Keratinocyte (primary cell): ENCODE results near the gene IFT172. TPM values are rescaled to one million over a fixed set of nuclear protein-coding genes. Genes with fewer than 3 reads are reported as not detected.
"Not testable (repeated sequence)": the region's sequence is repeated elsewhere in the genome, so short reads cannot be mapped to it uniquely, and the experiment has no call there.

Source experiments
- DNase-seq: peaks from one replicate; pipeline ENCODE4 v3.0.0-alpha.2; 2011; ENCODE audit warnings: low read depth, missing footprints, low spot score
- FAIRE-seq: peaks from 2 replicates; lab custom pipeline; 2011; peaks lifted over from hg19 to GRCh38; lab: Jason Lieb, UNC
- H2AFZ ChIP-seq: 2 replicates; pipeline ENCODE4 v1.6.0; 2012; ENCODE audit warnings: low read length, control low read depth, inconsistent platforms; ENCODE audit not compliant: control insufficient read depth
- H3K27ac ChIP-seq: 2 replicates; pipeline ENCODE4 v1.5.1; 2011; ENCODE audit warnings: low read length; ENCODE audit not compliant: control insufficient read depth, insufficient read depth
- H3K27me3 ChIP-seq: 3 replicates; pipeline ENCODE4 v1.6.0; 2011; ENCODE audit warnings: low read length; ENCODE audit not compliant: control insufficient read depth, insufficient read depth; ENCODE audit errors: extremely low read depth
- H3K36me3 ChIP-seq, 2 experiments: 2 replicates in 1 of 2; 3 replicates in 1 of 2; pipeline ENCODE4 v1.5.1; 2011; ENCODE audit warnings: low read length in 2 of 2, mild to moderate bottlenecking in 1 of 2; ENCODE audit not compliant: control insufficient read depth in 2 of 2, insufficient read depth in 2 of 2; ENCODE audit errors: extremely low read depth in 1 of 2
- H3K4me1 ChIP-seq: 3 replicates; pipeline ENCODE4 v1.5.1; 2011; ENCODE audit warnings: low read length; ENCODE audit not compliant: control insufficient read depth, insufficient read depth; ENCODE audit errors: extremely low read depth
- H3K4me2 ChIP-seq: 3 replicates; pipeline ENCODE4 v1.6.0; 2011; ENCODE audit warnings: low read depth, low read length; ENCODE audit not compliant: control insufficient read depth, insufficient read depth; ENCODE audit errors: extremely low read depth
- H3K4me3 ChIP-seq, 3 experiments: fragments of 200-600 bp in 1 of 3; sonication (generic) in 1 of 3; 2 replicates in 2 of 3; 3 replicates in 1 of 3; pipeline ENCODE4 v1.5.1; 2011 to 2016; ENCODE audit warnings: low read length in 3 of 3, mild to moderate bottlenecking in 3 of 3, control low read depth in 2 of 3, inconsistent platforms in 1 of 3, low read depth in 1 of 3, mixed read lengths in 1 of 3, mixed run types in 1 of 3, moderate library complexity in 1 of 3; ENCODE audit not compliant: control insufficient read depth in 2 of 3, insufficient read depth in 2 of 3; ENCODE audit errors: extremely low read depth in 1 of 3
- H3K79me2 ChIP-seq: 2 replicates; pipeline ENCODE4 v1.6.0; 2012; ENCODE audit warnings: low read length; ENCODE audit not compliant: control insufficient read depth, insufficient read depth
- H3K9ac ChIP-seq: 3 replicates; pipeline ENCODE4 v1.6.0; 2011; ENCODE audit warnings: low read length; ENCODE audit not compliant: control insufficient read depth, insufficient read depth; ENCODE audit errors: extremely low read depth
- H3K9me1 ChIP-seq: 3 replicates; pipeline ENCODE4 v1.6.0; 2011; ENCODE audit warnings: low read length; ENCODE audit not compliant: control insufficient read depth, insufficient read depth; ENCODE audit errors: extremely low read depth
- H3K9me3 ChIP-seq: 2 replicates; pipeline ENCODE4 v1.5.1; 2012; ENCODE audit warnings: low read depth, low read length; ENCODE audit not compliant: control insufficient read depth
- H4K20me1 ChIP-seq: 3 replicates; pipeline ENCODE4 v1.6.0; 2011; ENCODE audit warnings: low read length; ENCODE audit not compliant: control insufficient read depth, insufficient read depth; ENCODE audit errors: extremely low read depth
- EZH2 ChIP-seq: IDR thresholded peaks from one replicate; pipeline ENCODE4 v1.6.1; 2012; ENCODE audit warnings: inconsistent platforms, mild to moderate bottlenecking, low read length, moderate library complexity
- dilution Hi-C: fragments of 300-500 bp; cut with MboI; formaldehyde crosslinking; loops from one replicate; pipeline ENCODE4 v1.7.0; 2020; ENCODE audit warnings: low sequenced_read_pairs; ENCODE audit not compliant: extremely low pct_ligation_motif_present
- polyA minus RNA-seq, 3 experiments: library from RNA; depleted of rRNA, polyadenylated mRNA; stranded (reverse); fragments of >200 nt; gene quantifications; 1 replicate in 1 of 3; 2 replicates in 1 of 3; 3 replicates in 1 of 3; pipeline ENCODE4 v1.2.3, GENCODE V29; 2011
- polyA plus RNA-seq, 5 experiments: library from polyadenylated mRNA; depleted of rRNA in 3 of 5; stranded (reverse) in 3 of 5; stranded (forward) in 1 of 5; unstranded in 1 of 5; fragments of >200 nt; gene quantifications; 1 replicate in 1 of 5; 2 replicates in 3 of 5; 3 replicates in 1 of 5; pipeline versions ENCODE4 v1.2.1 to v1.2.3, GENCODE V29; 2011 to 2012; ENCODE audit warnings: missing spikeins in 2 of 5, low read depth in 1 of 5, low replicate concordance in 1 of 5
- TF ChIP-seq, protein P1 (sequence below), 3 experiments: IDR thresholded peaks in 1 of 3; conservative IDR thresholded peaks in 1 of 3; optimal IDR thresholded peaks in 1 of 3; 2 replicates in 2 of 3; 3 replicates in 1 of 3; pipeline versions ENCODE3 to v1.5.1; 2011; ENCODE audit warnings: low read length in 3 of 3, mild to moderate bottlenecking in 3 of 3, moderate library complexity in 2 of 3, control low read depth in 1 of 3, inconsistent platforms in 1 of 3; ENCODE audit not compliant: insufficient read depth in 2 of 3; ENCODE audit errors: extremely low read depth in 1 of 3

The IFT172 gene, protein sequence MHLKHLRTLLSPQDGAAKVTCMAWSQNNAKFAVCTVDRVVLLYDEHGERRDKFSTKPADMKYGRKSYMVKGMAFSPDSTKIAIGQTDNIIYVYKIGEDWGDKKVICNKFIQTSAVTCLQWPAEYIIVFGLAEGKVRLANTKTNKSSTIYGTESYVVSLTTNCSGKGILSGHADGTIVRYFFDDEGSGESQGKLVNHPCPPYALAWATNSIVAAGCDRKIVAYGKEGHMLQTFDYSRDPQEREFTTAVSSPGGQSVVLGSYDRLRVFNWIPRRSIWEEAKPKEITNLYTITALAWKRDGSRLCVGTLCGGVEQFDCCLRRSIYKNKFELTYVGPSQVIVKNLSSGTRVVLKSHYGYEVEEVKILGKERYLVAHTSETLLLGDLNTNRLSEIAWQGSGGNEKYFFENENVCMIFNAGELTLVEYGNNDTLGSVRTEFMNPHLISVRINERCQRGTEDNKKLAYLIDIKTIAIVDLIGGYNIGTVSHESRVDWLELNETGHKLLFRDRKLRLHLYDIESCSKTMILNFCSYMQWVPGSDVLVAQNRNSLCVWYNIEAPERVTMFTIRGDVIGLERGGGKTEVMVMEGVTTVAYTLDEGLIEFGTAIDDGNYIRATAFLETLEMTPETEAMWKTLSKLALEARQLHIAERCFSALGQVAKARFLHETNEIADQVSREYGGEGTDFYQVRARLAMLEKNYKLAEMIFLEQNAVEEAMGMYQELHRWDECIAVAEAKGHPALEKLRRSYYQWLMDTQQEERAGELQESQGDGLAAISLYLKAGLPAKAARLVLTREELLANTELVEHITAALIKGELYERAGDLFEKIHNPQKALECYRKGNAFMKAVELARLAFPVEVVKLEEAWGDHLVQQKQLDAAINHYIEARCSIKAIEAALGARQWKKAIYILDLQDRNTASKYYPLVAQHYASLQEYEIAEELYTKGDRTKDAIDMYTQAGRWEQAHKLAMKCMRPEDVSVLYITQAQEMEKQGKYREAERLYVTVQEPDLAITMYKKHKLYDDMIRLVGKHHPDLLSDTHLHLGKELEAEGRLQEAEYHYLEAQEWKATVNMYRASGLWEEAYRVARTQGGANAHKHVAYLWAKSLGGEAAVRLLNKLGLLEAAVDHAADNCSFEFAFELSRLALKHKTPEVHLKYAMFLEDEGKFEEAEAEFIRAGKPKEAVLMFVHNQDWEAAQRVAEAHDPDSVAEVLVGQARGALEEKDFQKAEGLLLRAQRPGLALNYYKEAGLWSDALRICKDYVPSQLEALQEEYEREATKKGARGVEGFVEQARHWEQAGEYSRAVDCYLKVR (N-terminal part only)
- 10.4 to 14.4 TPM (median 12.7 TPM) in 3 replicates for polyA plus RNA-seq
- 6.2 TPM for polyA plus RNA-seq (2011; ENCODE audit: low read depth)
- 10.5 and 10.7 TPM in 2 replicates for polyA plus RNA-seq (2011; cell fraction: cytosol; rRNA removed)
- polyA plus RNA-seq (2011; cell fraction: nucleus; rRNA removed) = 19.9 and 26.7 TPM in 2 replicates
- 6.9 and 11.3 TPM in 2 replicates for polyA plus RNA-seq (2012; ENCODE audit: low replicate concordance)
- 17.2 to 31.3 TPM (median 26.3 TPM) in 3 replicates for polyA minus RNA-seq
- 3.3 TPM for polyA minus RNA-seq (2011; cell fraction: cytosol; rRNA and poly(A)+ RNA removed)
- 6.9 and 14.8 TPM in 2 replicates for polyA minus RNA-seq (2011; cell fraction: nucleus; rRNA and poly(A)+ RNA removed)

DNA sequence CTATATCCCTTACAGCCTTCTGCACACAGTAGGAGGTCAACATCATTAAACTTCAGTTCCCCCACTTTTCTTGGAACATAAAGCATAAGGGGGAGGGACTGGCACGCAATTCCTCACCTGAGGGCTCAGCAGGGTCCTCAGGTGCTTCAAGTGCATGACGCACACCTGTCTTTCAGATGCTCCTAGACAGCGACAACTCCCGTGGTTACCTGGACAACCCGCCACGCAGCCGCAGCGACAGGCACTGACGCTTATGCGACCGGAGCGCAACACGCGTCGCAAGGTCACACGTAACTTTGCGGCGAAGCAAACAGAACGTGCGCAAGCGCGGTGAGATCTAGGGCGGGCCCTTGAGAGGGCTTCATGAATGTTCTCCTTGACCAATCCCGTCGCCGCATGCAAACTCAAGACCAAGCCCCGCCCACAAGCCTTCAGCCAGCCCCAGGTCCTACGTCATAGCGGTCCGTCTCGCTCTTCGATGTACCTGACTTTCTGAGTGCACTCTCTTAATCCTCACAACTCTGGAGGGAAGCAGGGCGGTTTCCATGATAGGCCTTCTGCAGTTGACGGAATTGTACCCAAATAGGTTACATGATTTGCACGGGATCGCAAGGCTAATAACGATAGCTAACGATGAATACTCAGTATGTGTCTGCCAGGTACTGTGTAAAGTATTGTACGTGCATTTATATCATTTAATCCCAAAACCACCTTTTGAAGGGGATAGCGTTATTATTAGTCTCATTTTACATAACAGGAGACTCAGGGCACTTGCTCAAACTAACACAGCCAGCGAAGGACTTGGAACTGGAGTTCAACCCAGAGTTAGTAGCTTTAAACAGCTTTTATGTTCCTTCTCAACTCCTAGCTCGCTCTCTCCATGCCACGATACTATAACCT lies at the start of gene IFT172:
Gene IFT172, minus strand, starts transcription at position 246 of the 900 bp plus-strand sequence. Its CDS starts 90 bp downstream, at position 156.
- Histone ChIP-seq H3K27ac (peak within 1 kb of the TSS; percentile 80), H3K36me3 (peaks cover 0 to under 1% of the 10 kb centered on the region in 2 experiments), H3K79me2 (no peaks in the 10 kb centered on the region), H3K27me3 (no peaks in the 10 kb centered on the region), H3K4me1 (peaks cover 17% of the 10 kb centered on the region), H2AFZ (peak within 1 kb of the TSS; percentile 93), H4K20me1 (no peaks in the 10 kb centered on the region), H3K9me1 (no peaks in the 10 kb centered on the region), H3K4me3 (peak within 1 kb of the TSS; percentile 39 to 90 (median 63)), H3K9me3 (no peaks in the 10 kb centered on the region), H3K9ac (peak within 1 kb of the TSS; percentile 82), H3K4me2 (peak within 1 kb of the TSS; percentile 93)
- FAIRE-seq (peak; percentile 92), DNase-seq (peak; percentile 100)
- dilution Hi-C loops = no loop called here
- no peak for TF ChIP-seq EZH2
- TF ChIP-seq, protein P1, sequence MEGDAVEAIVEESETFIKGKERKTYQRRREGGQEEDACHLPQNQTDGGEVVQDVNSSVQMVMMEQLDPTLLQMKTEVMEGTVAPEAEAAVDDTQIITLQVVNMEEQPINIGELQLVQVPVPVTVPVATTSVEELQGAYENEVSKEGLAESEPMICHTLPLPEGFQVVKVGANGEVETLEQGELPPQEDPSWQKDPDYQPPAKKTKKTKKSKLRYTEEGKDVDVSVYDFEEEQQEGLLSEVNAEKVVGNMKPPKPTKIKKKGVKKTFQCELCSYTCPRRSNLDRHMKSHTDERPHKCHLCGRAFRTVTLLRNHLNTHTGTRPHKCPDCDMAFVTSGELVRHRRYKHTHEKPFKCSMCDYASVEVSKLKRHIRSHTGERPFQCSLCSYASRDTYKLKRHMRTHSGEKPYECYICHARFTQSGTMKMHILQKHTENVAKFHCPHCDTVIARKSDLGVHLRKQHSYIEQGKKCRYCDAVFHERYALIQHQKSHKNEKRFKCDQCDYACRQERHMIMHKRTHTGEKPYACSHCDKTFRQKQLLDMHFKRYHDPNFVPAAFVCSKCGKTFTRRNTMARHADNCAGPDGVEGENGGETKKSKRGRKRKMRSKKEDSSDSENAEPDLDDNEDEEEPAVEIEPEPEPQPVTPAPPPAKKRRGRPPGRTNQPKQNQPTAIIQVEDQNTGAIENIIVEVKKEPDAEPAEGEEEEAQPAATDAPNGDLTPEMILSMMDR (optimal IDR thresholded peaks at IDR 0.05 in 1 of 3, IDR thresholded peaks at IDR 0.05 in 1 of 3, conservative IDR thresholded peaks at IDR 0.05 in 1 of 3; ENCODE audit: extremely low read depth in 1 of 3, insufficient read depth in 2 of 3, low read length in 3 of 3) = no peak

DNA sequence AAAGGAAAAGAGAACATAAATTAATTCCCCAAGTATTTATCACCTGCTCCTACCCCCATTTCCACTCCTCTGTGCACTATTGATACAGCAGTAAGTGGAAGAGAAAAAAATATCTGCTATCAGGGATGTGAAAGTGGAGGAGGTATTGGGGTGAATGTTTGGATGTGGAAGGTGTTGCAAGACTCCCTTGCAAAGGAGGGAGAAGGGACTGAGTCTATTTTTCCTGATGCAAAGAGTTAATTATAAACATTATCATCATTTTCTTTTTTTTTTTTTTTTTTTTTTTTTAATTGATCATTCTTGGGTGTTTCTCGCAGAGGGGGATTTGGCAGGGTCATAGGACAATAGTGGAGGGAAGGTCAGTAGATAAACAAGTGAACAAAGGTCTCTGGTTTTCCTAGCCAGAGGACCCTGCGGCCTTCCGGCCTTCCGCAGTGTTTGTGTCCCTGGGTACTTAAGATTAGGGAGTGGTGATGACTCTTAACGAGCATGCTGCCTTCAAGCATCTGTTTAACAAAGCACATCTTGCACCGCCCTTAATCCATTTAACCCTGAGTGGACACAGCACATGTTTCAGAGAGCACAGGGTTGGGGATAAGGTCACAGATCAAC lies 49.4 kb upstream of the IFT172 start:
- H3K4me3 ChIP-seq, dilution Hi-C loops, H3K4me1 ChIP-seq, H2AFZ ChIP-seq, H3K9me1 ChIP-seq, H3K27ac ChIP-seq, H3K36me3 ChIP-seq, H4K20me1 ChIP-seq, DNase-seq, FAIRE-seq, H3K9me3 ChIP-seq, H3K27me3 ChIP-seq, H3K4me2 ChIP-seq, H3K79me2 ChIP-seq, H3K9ac ChIP-seq: not testable (repeated sequence)
